ENCODE measurements around the gene MUCL3. TPM values are rescaled to one million over a fixed set of nuclear protein-coding genes. Genes with fewer than 3 reads are reported as not detected.
"Not testable (repeated sequence)": the region's sequence is repeated elsewhere in the genome, so short reads cannot be mapped to it uniquely, and the experiment has no call there.

The MUCL3 gene
- total RNA-seq, 1 experiment from 2014 or later, result not detected

- DNase-seq (ENCODE audit: low read depth), result peak; percentile 46
Observed at GRCh38 chr6:30939473-30939872, 1.3 kb upstream of the MUCL3 start.

- peak; percentile 93 for DNase-seq (ENCODE audit: low read depth)
Observed at GRCh38 chr6:30942338-30943060, 1.7 kb downstream of the MUCL3 start.

- DNase-seq (ENCODE audit: low read depth), result no peak
Observed at GRCh38 chr6:30944051-30944450, 3.3 kb downstream of the MUCL3 start.

GRCh38 chr6:30945281-30945680 lies 4.5 kb downstream of the MUCL3 start:
- DNase-seq (ENCODE audit: low read depth), result no peak

- no peak for DNase-seq (ENCODE audit: low read depth)
Observed at GRCh38 chr6:30947231-30947630, 6.5 kb downstream of the MUCL3 start.

- no peak for DNase-seq (ENCODE audit: low read depth)
Observed at GRCh38 chr6:30948811-30949210, 8.0 kb downstream of the MUCL3 start.

GRCh38 chr6:30951907-30952469 lies 11.2 kb downstream of the MUCL3 start:
- no peak for DNase-seq (ENCODE audit: low read depth)

- peak; percentile 23 for DNase-seq (ENCODE audit: low read depth)
Observed at GRCh38 chr6:30954631-30955366, 14.0 kb downstream of the MUCL3 start.

- DNase-seq (ENCODE audit: low read depth), result peak; percentile 68
Observed at GRCh38 chr6:30955367-30956042, 14.7 kb downstream of the MUCL3 start.

GRCh38 chr6:30957716-30958115 lies 16.9 kb downstream of the MUCL3 start:
- no peak for DNase-seq (ENCODE audit: low read depth)

GRCh38 chr6:30960907-30961673 lies 20.3 kb downstream of the MUCL3 start:
- DNase-seq (ENCODE audit: low read depth), result no peak

GRCh38 chr6:30962716-30963115 lies 21.9 kb downstream of the MUCL3 start:
- DNase-seq (ENCODE audit: low read depth), result no peak

- peak; percentile 48 for DNase-seq (ENCODE audit: low read depth)
Observed at GRCh38 chr6:30963641-30964040, 22.9 kb downstream of the MUCL3 start.

GRCh38 chr6:30964075-30964474 lies 23.3 kb downstream of the MUCL3 start:
- peak; percentile 50 for DNase-seq (ENCODE audit: low read depth)

GRCh38 chr6:30965140-30965601 lies 24.4 kb downstream of the MUCL3 start:
- no peak for DNase-seq (ENCODE audit: low read depth)

- DNase-seq (ENCODE audit: low read depth), result no peak
Observed at GRCh38 chr6:30966154-30966553, 25.4 kb downstream of the MUCL3 start.

GRCh38 chr6:30969171-30969570 lies 28.4 kb downstream of the MUCL3 start:
- DNase-seq (ENCODE audit: low read depth), result not testable (repeated sequence)

GRCh38 chr6:30970946-30971345 lies 30.2 kb downstream of the MUCL3 start:
- no peak for DNase-seq (ENCODE audit: low read depth)

- DNase-seq (ENCODE audit: low read depth), result peak; percentile 54
Observed at GRCh38 chr6:30972816-30973215, 32.0 kb downstream of the MUCL3 start.

- DNase-seq (ENCODE audit: low read depth), result no peak
Observed at GRCh38 chr6:30974490-30975252, 33.9 kb downstream of the MUCL3 start.

- no peak for DNase-seq (ENCODE audit: low read depth)
Observed at GRCh38 chr6:30979141-30979540, 38.4 kb downstream of the MUCL3 start.

Measured in M059J (cell line).